RWPE2 (cell line): Measurements from ENCODE around the gene PLEKHG4.

ENCODE experiments used
- ATAC-seq: fragments of 200-7000 bp; cut with Tn5 transposase; 3 replicates; pipeline ENCODE4 v1.9.1; 2021; ENCODE audit warnings: low read depth
- DNase-seq: peaks from one replicate; pipeline ENCODE4 v3.0.0-alpha.2; 2020; ENCODE audit warnings: low spot score
- H3K27ac ChIP-seq: fragments of 450-650 bp; 2 replicates; pipeline ENCODE4 v1.5.1; 2017; ENCODE audit warnings: mild to moderate bottlenecking; ENCODE audit not compliant: poor library complexity, severe bottlenecking
- H3K27me3 ChIP-seq: fragments of 250-450 bp; sonication (Bioruptor Pico); 2 replicates; pipeline ENCODE4 v1.5.1; 2021; ENCODE audit warnings: mild to moderate bottlenecking, moderate library complexity; ENCODE audit not compliant: insufficient read depth, poor library complexity, severe bottlenecking
- H3K36me3 ChIP-seq: fragments of 250-450 bp; sonication (Bioruptor Pico); 2 replicates; pipeline ENCODE4 v1.5.1; 2020; ENCODE audit warnings: low read depth, mild to moderate bottlenecking, moderate library complexity
- H3K4me1 ChIP-seq: fragments of 250-450 bp; sonication (Bioruptor Pico); 2 replicates; pipeline ENCODE4 v1.5.1; 2021; ENCODE audit warnings: mild to moderate bottlenecking, moderate library complexity; ENCODE audit not compliant: insufficient read depth, poor library complexity, severe bottlenecking
- H3K4me3 ChIP-seq: fragments of 250-450 bp; sonication (Bioruptor Pico); 2 replicates; pipeline ENCODE4 v1.5.1; 2021; ENCODE audit warnings: mild to moderate bottlenecking, moderate library complexity; ENCODE audit not compliant: severe bottlenecking
- H3K9me3 ChIP-seq: fragments of 250-450 bp; sonication (Bioruptor Pico); 2 replicates; pipeline ENCODE4 v1.5.1; 2021; ENCODE audit warnings: mild to moderate bottlenecking, moderate library complexity; ENCODE audit not compliant: severe bottlenecking
- TF ChIP-seq, protein P1 (sequence below): fragments of 450-650 bp; IDR thresholded peaks from one replicate; pipeline ENCODE4 v1.5.1; 2017; ENCODE audit warnings: mild to moderate bottlenecking, moderate library complexity; ENCODE audit not compliant: poor library complexity, severe bottlenecking

Gene PLEKHG4

DNA sequence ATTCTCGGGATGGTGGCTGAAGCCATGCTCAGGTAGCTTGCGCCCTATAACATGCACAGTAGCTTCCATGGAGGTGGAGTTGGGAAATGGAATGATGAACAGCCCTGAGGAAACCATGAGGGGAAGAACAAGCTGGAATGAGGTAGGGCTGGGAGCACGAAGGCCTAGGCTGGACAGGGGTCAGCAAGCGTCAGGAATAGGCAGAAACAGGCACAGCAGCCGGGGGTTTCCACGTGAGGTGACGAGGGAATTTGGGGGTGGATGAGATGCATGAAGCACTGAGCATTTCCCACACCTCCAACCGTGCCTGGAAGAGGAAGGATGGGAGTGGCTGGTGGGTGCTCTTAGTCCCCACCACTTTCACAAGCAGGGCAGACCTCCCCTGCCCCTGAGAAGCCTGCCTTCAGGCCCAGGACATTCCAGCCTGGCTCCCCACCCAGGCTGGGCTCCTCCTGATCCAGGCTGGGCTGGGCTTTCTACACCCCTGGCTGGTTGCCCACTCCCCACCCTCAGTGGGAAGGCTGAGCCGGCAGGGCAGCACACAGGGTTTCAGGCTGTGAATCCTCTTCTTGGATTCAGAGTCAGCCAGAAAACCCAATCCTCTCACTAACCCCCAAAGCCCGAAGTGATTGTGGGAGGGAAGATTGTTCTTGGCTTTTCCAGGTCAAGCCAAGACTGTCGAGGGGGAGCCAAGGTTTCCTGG is 21.9 kb downstream of the PLEKHG4 start:
- Histone ChIP-seq H3K27ac (no peak overlapping the region), H3K27me3 (no peaks in the 10 kb centered on the region), H3K9me3 (no peaks in the 10 kb centered on the region), H3K4me1 (no peaks in the 10 kb centered on the region), H3K4me3 (no peak overlapping the region), H3K36me3 (no peaks in the 10 kb centered on the region)
- no peak for ATAC-seq
- TF ChIP-seq, protein P1, sequence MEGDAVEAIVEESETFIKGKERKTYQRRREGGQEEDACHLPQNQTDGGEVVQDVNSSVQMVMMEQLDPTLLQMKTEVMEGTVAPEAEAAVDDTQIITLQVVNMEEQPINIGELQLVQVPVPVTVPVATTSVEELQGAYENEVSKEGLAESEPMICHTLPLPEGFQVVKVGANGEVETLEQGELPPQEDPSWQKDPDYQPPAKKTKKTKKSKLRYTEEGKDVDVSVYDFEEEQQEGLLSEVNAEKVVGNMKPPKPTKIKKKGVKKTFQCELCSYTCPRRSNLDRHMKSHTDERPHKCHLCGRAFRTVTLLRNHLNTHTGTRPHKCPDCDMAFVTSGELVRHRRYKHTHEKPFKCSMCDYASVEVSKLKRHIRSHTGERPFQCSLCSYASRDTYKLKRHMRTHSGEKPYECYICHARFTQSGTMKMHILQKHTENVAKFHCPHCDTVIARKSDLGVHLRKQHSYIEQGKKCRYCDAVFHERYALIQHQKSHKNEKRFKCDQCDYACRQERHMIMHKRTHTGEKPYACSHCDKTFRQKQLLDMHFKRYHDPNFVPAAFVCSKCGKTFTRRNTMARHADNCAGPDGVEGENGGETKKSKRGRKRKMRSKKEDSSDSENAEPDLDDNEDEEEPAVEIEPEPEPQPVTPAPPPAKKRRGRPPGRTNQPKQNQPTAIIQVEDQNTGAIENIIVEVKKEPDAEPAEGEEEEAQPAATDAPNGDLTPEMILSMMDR = no peak
- no peak for DNase-seq

DNA sequence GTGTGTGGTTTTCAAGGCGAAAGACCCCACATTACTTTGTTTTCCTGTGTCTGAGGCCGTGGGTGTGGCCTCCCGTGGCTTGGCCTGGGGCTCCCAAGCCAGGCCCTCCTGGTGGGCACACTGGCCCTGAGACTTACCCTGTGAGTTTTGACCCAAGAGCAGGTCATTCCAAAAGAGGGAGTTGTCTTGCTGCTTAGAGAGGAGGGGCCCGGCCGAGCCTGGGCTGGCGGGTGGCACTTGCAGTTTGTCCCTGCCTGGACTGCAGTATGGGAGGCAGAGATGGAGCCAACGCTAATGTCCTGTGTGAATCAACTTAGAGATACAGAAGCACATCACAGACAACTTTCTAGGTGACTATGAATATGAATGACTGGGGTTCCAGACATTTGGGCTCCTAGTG is 22.7 kb downstream of the PLEKHG4 start:
- no peak overlapping the region for H3K27ac ChIP-seq
- ATAC-seq = no peak
- H3K27me3 ChIP-seq = no peaks in the 10 kb centered on the region
- TF ChIP-seq, protein P1 = no peak
- DNase-seq = no peak
- H3K4me3 ChIP-seq = no peak overlapping the region
- no peaks in the 10 kb centered on the region for H3K36me3 ChIP-seq
- H3K9me3 ChIP-seq = no peaks in the 10 kb centered on the region
- no peaks in the 10 kb centered on the region for H3K4me1 ChIP-seq

DNA sequence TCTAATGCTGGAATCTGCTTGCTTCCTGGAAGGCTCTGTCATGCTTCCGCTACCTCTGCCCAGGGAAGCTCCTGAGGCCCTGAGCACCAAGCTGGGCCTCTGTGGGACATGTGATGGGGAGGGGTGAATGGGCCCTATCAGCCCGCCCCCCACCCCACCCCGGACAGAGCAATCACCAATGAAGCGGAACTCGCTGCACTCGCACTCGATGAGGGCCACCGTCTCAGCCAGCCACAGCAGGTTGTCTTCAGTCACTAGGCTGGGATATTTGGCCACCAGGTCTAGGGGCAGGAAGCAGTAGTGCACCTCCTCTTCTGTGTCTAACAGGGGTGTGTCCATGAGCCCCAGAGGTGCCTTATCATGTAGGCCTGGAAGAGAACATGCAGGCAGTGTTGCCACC is 23.6 kb downstream of the PLEKHG4 start:
- H3K36me3 ChIP-seq = no peaks in the 10 kb centered on the region
- no peak for DNase-seq
- H3K4me1 ChIP-seq = no peaks in the 10 kb centered on the region
- TF ChIP-seq, protein P1 = no peak
- no peak for ATAC-seq
- H3K9me3 ChIP-seq = no peaks in the 10 kb centered on the region
- H3K27me3 ChIP-seq = no peaks in the 10 kb centered on the region
- H3K27ac ChIP-seq = no peak overlapping the region
- no peak overlapping the region for H3K4me3 ChIP-seq

DNA sequence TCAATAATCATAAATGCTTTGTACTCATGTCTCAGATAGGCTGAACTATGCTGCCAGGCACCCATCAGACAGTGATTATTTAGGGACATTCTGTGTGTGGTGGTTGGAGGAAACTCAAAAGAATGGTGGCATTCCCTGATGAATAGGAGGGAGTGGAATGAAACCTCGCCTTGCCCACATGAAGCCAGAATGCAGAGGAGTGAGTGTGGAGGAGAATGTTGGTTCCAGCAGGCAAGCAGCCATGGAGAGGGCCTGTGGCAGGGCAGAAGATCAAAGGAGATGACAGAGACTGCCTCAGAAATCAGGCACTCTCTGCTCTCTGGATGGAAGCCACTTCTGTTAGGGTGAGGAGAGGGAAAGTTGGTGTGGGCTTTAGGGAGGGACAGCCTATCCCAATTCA is 24.7 kb downstream of the PLEKHG4 start:
- TF ChIP-seq, protein P1 = no peak
- no peak for ATAC-seq

More for the DNA sequence above, 24.7 kb downstream of the PLEKHG4 start:
- Histone ChIP-seq H3K27ac (no peak overlapping the region), H3K9me3 (no peaks in the 10 kb centered on the region), H3K27me3 (no peaks in the 10 kb centered on the region), H3K4me1 (no peaks in the 10 kb centered on the region), H3K36me3 (no peaks in the 10 kb centered on the region), H3K4me3 (no peak overlapping the region)
- DNase-seq = no peak
